Activated CD4-positive, alpha-beta T cell treated with anti-CD3 and anti-CD28 coated beads, Interleukin-2, amount 10 ng/mL, durations not matched to agents 7 days and 5 days (primary cell): Measurements from ENCODE around the gene GALNT17. TPM values are rescaled to one million over a fixed set of nuclear protein-coding genes. Genes with fewer than 3 reads are reported as not detected.
"Not testable (repeated sequence)": the region's sequence is repeated elsewhere in the genome, so short reads cannot be mapped to it uniquely, and the experiment has no call there.

Experiments used
- CTCF ChIA-PET: fragments of 350-600 bp; sonication (Branson Sonifier 250); formaldehyde crosslinking; loops from one replicate; lab custom pipeline; 2021; ENCODE audit warnings: antibody characterized with exemption; lab: Charles Lee
- POLR2A ChIA-PET: fragments of 350-600 bp; sonication (Branson Sonifier 250); formaldehyde crosslinking; loops from one replicate; lab custom pipeline; 2021; ENCODE audit warnings: antibody characterized with exemption; lab: Charles Lee
- DNase-seq: peaks from one replicate; pipeline ENCODE4 v3.0.0-alpha.2; 2020
- H3K27ac Mint-ChIP-seq: one replicate; pipeline ENCODE4 v1.8.0; 2021; ENCODE audit warnings: mild to moderate bottlenecking, moderate library complexity, mixed read lengths
- H3K27me3 Mint-ChIP-seq: one replicate; pipeline ENCODE4 v1.8.0; 2021; ENCODE audit warnings: mixed read lengths
- H3K36me3 Mint-ChIP-seq: one replicate; pipeline ENCODE4 v1.8.0; 2021; ENCODE audit warnings: low read depth, mixed read lengths
- H3K4me1 Mint-ChIP-seq: one replicate; pipeline ENCODE4 v1.8.0; 2021; ENCODE audit warnings: mixed read lengths
- H3K4me3 Mint-ChIP-seq: one replicate; pipeline ENCODE4 v1.8.0; 2021; ENCODE audit warnings: mild to moderate bottlenecking, moderate library complexity, mixed read lengths
- H3K9me3 Mint-ChIP-seq: one replicate; pipeline ENCODE4 v1.8.0; 2021; ENCODE audit warnings: mixed read lengths
- total RNA-seq, 2 experiments: library from RNA; stranded (reverse); gene quantifications; one replicate each; pipeline ENCODE4 v1.2.3, GENCODE V29; 2021

GALNT17 gene
- total RNA-seq, 2 experiments from 2014 or later = not detected

DNA sequence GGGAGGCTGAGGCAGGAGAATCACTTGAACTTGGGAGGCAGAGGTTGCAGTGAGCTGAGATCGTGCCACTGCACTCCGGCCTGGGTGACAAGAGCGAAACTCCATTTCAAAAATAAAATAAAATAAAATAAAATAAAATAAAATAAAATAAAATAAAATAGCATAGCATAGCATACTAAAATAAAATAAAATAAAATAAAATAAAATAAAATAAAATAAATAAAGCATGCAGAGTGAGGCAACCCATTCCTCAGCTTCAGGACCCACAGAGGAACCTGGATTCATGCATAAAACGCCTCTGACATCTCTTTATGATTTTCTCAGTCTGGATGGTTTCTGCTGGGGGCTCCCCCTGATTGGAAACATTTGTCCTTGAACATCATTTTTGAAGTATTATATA is 460.4 kb downstream of the GALNT17 start:
- CTCF ChIA-PET, H3K27ac Mint-ChIP-seq, H3K27me3 Mint-ChIP-seq, H3K36me3 Mint-ChIP-seq, H3K4me3 Mint-ChIP-seq, DNase-seq, H3K4me1 Mint-ChIP-seq, POLR2A ChIA-PET: not testable (repeated sequence)
- peaks cover 17% of the 10 kb centered on the region for H3K9me3 Mint-ChIP-seq

- Mint-ChIP-seq H3K4me1 (no peaks in the 10 kb centered on the region), H3K27me3 (no peaks in the 10 kb centered on the region), H3K9me3 (peaks cover 12% of the 10 kb centered on the region), H3K27ac (no peak overlapping the region), H3K36me3 (no peaks in the 10 kb centered on the region), H3K4me3 (no peak overlapping the region)
- DNase-seq = no peak
- ChIA-PET POLR2A (no interaction called here), CTCF (no interaction called here)
Measured at GRCh38 chr7:71594736-71595135, 462.8 kb downstream of the GALNT17 start.

DNA sequence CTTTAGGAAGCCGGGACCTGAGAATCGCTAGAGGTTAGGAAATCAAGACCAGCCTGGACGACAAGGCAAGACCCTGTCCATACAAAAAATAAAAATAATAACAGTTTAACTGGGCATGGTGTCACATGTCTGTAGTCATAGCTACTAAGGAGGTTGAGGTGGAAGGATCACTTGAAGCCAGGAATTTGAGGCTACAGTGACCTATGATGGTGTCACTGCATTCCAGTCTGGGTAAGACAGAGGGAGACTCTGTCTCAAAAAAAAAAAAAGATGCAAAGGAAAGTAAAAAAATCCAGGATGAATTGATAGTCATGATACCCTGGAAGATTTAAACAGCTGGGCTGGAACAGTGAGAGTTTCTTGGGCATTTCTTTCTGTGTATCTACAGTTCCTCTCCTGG is 463.2 kb downstream of the GALNT17 start:
- H3K4me1 Mint-ChIP-seq = no peaks in the 10 kb centered on the region
- H3K36me3 Mint-ChIP-seq = no peaks in the 10 kb centered on the region
- no peak overlapping the region for H3K27ac Mint-ChIP-seq
- ChIA-PET CTCF (no interaction called here), POLR2A (no interaction called here)
- DNase-seq = no peak
- no peak overlapping the region for H3K4me3 Mint-ChIP-seq
- no peaks in the 10 kb centered on the region for H3K27me3 Mint-ChIP-seq
- peaks cover 12% of the 10 kb centered on the region for H3K9me3 Mint-ChIP-seq

GRCh38 chr7:71598553-71598952 is 466.6 kb downstream of the GALNT17 start:
- no peak for DNase-seq
- CTCF ChIA-PET = no interaction called here
- H3K36me3 Mint-ChIP-seq = no peaks in the 10 kb centered on the region
- H3K27me3 Mint-ChIP-seq = no peaks in the 10 kb centered on the region
- no peaks in the 10 kb centered on the region for H3K4me1 Mint-ChIP-seq
- H3K9me3 Mint-ChIP-seq = peaks cover 10% of the 10 kb centered on the region
- H3K27ac Mint-ChIP-seq = no peak overlapping the region
- POLR2A ChIA-PET = no interaction called here
- no peak overlapping the region for H3K4me3 Mint-ChIP-seq

DNA sequence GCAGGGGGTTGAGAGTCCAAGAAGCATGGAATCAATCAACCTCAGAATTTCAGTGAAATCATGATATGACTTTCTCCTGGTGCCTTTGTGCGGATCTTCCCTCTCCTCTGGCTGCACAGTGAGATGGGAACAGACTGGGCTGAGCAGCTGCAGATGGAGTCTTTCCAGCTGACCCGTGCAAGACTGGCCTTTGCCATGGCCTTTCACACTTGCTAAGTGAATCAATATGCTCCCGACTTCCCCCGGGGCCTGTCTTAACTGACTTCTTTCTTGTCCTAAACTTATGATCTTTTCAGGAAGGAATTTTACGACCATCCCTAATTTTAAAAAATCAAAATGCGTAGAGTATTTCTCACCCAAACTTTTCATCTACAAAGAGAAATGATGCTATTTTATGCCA is 469.9 kb downstream of the GALNT17 start:
- H3K36me3 Mint-ChIP-seq = no peaks in the 10 kb centered on the region
- no peaks in the 10 kb centered on the region for H3K4me1 Mint-ChIP-seq
- no peaks in the 10 kb centered on the region for H3K27me3 Mint-ChIP-seq
- H3K9me3 Mint-ChIP-seq = no peaks in the 10 kb centered on the region
- no peak overlapping the region for H3K27ac Mint-ChIP-seq
- CTCF ChIA-PET = no interaction called here
- POLR2A ChIA-PET = no interaction called here
- DNase-seq = no peak
- H3K4me3 Mint-ChIP-seq = no peak overlapping the region

- Mint-ChIP-seq H3K27ac (no peak overlapping the region), H3K9me3 (peaks cover 11% of the 10 kb centered on the region), H3K36me3 (no peaks in the 10 kb centered on the region), H3K4me3 (no peak overlapping the region), H3K27me3 (no peaks in the 10 kb centered on the region), H3K4me1 (no peaks in the 10 kb centered on the region)
- POLR2A ChIA-PET = no interaction called here
- CTCF ChIA-PET = no interaction called here
- DNase-seq = no peak
Measured at GRCh38 chr7:71604818-71605414, 473.0 kb downstream of the GALNT17 start.

DNA sequence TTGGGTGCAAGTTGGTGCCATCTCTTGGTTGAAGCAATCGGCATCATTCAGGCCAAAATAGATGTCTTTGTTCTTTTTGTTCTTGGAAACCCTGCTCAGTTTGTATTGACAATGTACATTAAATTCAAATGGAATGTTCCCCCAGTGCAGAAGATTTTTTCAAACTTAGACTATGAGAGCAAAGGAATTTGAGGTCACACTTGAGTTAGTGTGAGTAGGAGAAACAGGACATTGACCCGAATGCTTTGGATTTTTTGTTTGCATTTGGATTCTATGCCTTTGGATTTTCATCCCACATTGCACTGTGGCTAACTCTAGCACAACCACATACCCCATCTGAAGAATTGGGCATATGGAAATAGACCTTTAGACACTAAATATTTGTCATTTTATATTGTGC is 480.0 kb downstream of the GALNT17 start:
- Mint-ChIP-seq H3K27me3 (no peaks in the 10 kb centered on the region), H3K27ac (no peak overlapping the region), H3K4me3 (no peak overlapping the region), H3K4me1 (no peaks in the 10 kb centered on the region), H3K36me3 (no peaks in the 10 kb centered on the region), H3K9me3 (peaks cover 17% of the 10 kb centered on the region)
- ChIA-PET CTCF (no interaction called here), POLR2A (no interaction called here)
- DNase-seq = no peak

GRCh38 chr7:71612911-71613310 is 481.0 kb downstream of the GALNT17 start:
- ChIA-PET CTCF (no interaction called here), POLR2A (no interaction called here)
- Mint-ChIP-seq H3K27ac (no peak overlapping the region), H3K4me1 (no peaks in the 10 kb centered on the region), H3K36me3 (no peaks in the 10 kb centered on the region), H3K27me3 (no peaks in the 10 kb centered on the region), H3K9me3 (peaks cover 12% of the 10 kb centered on the region), H3K4me3 (no peak overlapping the region)
- DNase-seq = no peak

GRCh38 chr7:71613313-71613712 is 481.4 kb downstream of the GALNT17 start:
- Mint-ChIP-seq H3K9me3 (peaks cover 12% of the 10 kb centered on the region), H3K36me3 (no peaks in the 10 kb centered on the region), H3K4me1 (no peaks in the 10 kb centered on the region), H3K27me3 (no peaks in the 10 kb centered on the region), H3K4me3 (no peak overlapping the region), H3K27ac (no peak overlapping the region)
- ChIA-PET CTCF (no interaction called here), POLR2A (no interaction called here)
- DNase-seq = no peak

DNA sequence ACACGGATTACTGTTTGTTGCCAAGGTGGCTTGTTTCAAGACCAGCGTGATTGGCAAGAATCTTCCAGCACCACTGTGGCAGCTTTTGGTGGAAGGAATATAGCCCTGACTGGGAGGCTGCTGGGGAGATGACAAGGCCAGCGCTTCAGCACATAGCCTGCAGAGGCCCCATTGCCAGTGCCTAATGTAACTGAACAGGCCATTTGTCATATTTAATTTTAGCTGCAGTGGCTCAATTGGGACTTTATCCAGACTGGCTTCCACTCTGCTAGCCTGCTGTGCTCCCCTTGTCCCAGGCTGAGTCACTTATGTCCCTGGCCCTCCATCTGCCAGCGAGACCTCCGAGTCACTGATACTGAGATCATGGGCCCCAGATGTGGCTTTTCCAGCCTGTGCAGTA is 483.1 kb downstream of the GALNT17 start:
- CTCF ChIA-PET = no interaction called here

DNA sequence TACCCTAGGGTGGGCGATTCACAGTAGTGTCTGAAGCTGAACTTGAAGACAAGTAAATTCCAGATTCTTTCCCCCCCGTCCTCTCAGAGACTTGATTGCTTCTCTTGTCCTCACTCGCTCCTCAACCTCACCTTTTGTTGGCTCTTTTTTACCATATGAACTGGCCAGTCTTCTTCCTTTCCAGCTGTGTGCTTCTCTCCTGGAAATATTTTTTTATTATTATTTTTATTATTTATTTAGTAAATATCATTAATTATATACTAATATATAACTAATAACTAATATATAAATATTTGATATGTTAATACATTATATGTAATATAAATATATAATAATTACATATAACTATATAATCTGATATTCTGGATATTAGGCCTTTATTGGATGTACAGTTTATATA is 484.3 kb downstream of the GALNT17 start:
- no peaks in the 10 kb centered on the region for H3K36me3 Mint-ChIP-seq

More for the DNA sequence above, 483.1 kb downstream of the GALNT17 start:
- POLR2A ChIA-PET = no interaction called here
- Mint-ChIP-seq H3K36me3 (no peaks in the 10 kb centered on the region), H3K4me1 (no peaks in the 10 kb centered on the region), H3K27me3 (no peaks in the 10 kb centered on the region), H3K9me3 (peaks cover 8% of the 10 kb centered on the region), H3K4me3 (no peak overlapping the region), H3K27ac (no peak overlapping the region)
- DNase-seq = no peak

GRCh38 chr7:71618278-71618677 is 486.3 kb downstream of the GALNT17 start:
- ChIA-PET POLR2A (no interaction called here), CTCF (no interaction called here)
- H3K27me3 Mint-ChIP-seq = no peaks in the 10 kb centered on the region
- no peaks in the 10 kb centered on the region for H3K4me1 Mint-ChIP-seq
- H3K27ac Mint-ChIP-seq = no peak overlapping the region
- H3K36me3 Mint-ChIP-seq = no peaks in the 10 kb centered on the region
- peaks cover 8% of the 10 kb centered on the region for H3K9me3 Mint-ChIP-seq
- no peak overlapping the region for H3K4me3 Mint-ChIP-seq
- no peak for DNase-seq

More for the DNA sequence above, 484.3 kb downstream of the GALNT17 start:
- Mint-ChIP-seq H3K4me3 (no peak overlapping the region), H3K9me3 (peaks cover 6% of the 10 kb centered on the region), H3K4me1 (no peaks in the 10 kb centered on the region), H3K27ac (no peak overlapping the region), H3K27me3 (no peaks in the 10 kb centered on the region)
- no peak for DNase-seq
- ChIA-PET POLR2A (no interaction called here), CTCF (no interaction called here)

DNA sequence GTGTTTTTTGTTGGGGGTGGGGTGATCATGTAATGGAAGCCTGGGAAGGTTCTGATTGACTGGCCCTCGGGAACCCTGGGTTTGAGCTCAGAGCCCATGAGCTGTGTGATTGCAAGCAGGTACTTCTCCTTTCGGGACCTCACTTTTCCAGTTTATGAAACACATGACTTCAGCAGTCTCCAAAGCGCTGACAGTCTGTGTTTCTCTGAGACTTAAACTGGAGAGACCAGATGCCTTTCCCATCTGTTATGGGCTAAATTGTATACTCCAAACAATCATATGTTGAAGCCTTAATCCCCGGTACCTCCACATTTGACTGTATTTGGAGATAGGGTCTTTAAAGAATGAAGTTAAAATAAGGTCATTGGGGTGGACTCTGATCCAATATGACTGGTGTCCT is 493.6 kb downstream of the GALNT17 start:
- Mint-ChIP-seq H3K9me3 (peaks cover 14% of the 10 kb centered on the region), H3K27ac (no peak overlapping the region), H3K27me3 (no peaks in the 10 kb centered on the region), H3K36me3 (no peaks in the 10 kb centered on the region), H3K4me3 (no peak overlapping the region), H3K4me1 (no peaks in the 10 kb centered on the region)
- CTCF ChIA-PET = no interaction called here
- POLR2A ChIA-PET = no interaction called here
- DNase-seq = no peak

- ChIA-PET POLR2A (no interaction called here), CTCF (no interaction called here)
- DNase-seq = no peak
- Mint-ChIP-seq H3K27me3 (no peaks in the 10 kb centered on the region), H3K27ac (no peak overlapping the region), H3K4me3 (no peak overlapping the region), H3K4me1 (no peaks in the 10 kb centered on the region), H3K9me3 (peaks cover 13% of the 10 kb centered on the region), H3K36me3 (no peaks in the 10 kb centered on the region)
Measured at GRCh38 chr7:71626206-71626605, 494.3 kb downstream of the GALNT17 start.
